Body of pancreas (tissue), 4 donors: ENCODE measurements around the gene COL26A1. TPM values are rescaled to one million over a fixed set of nuclear protein-coding genes. Genes with fewer than 3 reads are reported as not detected.
"Not testable (repeated sequence)": the region's sequence is repeated elsewhere in the genome, so short reads cannot be mapped to it uniquely, and the experiment has no call there.

Experiments used
- ATAC-seq: fragments of 150-250 bp; one replicate; pipeline ENCODE4 v1.9.1; 2016
- DNase-seq, 4 donors: peaks; one replicate each; pipeline ENCODE4 v3.0.0-alpha.2; 2019
- H3K27ac ChIP-seq, 4 donors: fragments of 200-600 bp; sonication (generic); 1 replicate in 3 of 4; 2 replicates in 1 of 4; pipeline versions ENCODE4 v1.5.1 to v1.6.1; 2016 to 2019; ENCODE audit warnings: mild to moderate bottlenecking in 1 of 4, mixed read lengths in 1 of 4, moderate library complexity in 1 of 4
- H3K27me3 ChIP-seq, 2 donors: fragments of 200-600 bp; sonication (generic); one replicate each; pipeline ENCODE4 v1.6.0; 2016; ENCODE audit warnings: mild to moderate bottlenecking in 1 of 2
- H3K36me3 ChIP-seq, 2 donors: fragments of 200-600 bp; sonication (generic); replicated peaks in 1 of 2; 2 replicates each; pipeline ENCODE4 v1.5.1; 2016; ENCODE audit warnings: low read depth in 2 of 2; ENCODE audit not compliant: insufficient read depth in 1 of 2
- H3K4me1 ChIP-seq: fragments of 200-600 bp; sonication (generic); one replicate; pipeline ENCODE4 v1.6.0; 2016
- H3K4me3 ChIP-seq, 2 donors: fragments of 200-600 bp; sonication (generic); 1 replicate in 1 of 2; 2 replicates in 1 of 2; pipeline ENCODE4 v1.5.1; 2016 to 2019
- H3K9me3 ChIP-seq, 3 donors: fragments of 200-600 bp; sonication (generic); 1 replicate in 2 of 3; 2 replicates in 1 of 3; pipeline ENCODE4 v1.5.1; 2016
- POLR2A ChIP-seq, 3 donors: fragments of 450-650 bp; IDR thresholded peaks; one replicate each; pipeline ENCODE4 v1.6.1; 2016; ENCODE audit warnings: antibody characterized with exemption in 3 of 3, mild to moderate bottlenecking in 2 of 3
- WGBS, 2 donors: methylation state at CpG; one replicate each; pipeline ENCODE4 v1.1.5; 2017; 5-methylcytosine and 5-hydroxymethylcytosine counted together
- intact Hi-C: fragments of 100-400 bp; cut with DNase I; formaldehyde crosslinking; loops from one replicate; pipeline ENCODE4 v1.15.1; 2023
- total RNA-seq, 2 donors: library from RNA; depleted of rRNA; stranded (reverse); fragments of >200 nt; gene quantifications; one replicate each; pipeline ENCODE4 v1.1.0, GENCODE V29; 2016
- TF ChIP-seq, protein P1 (sequence below), 7 experiments: fragments of 450-650 bp in 4 of 7; fragments of 200-600 bp in 3 of 7; sonication (generic) in 3 of 7; IDR thresholded peaks; one replicate each; pipeline ENCODE4 v1.5.1; 2016 to 2019; ENCODE audit warnings: antibody characterized with exemption in 7 of 7

The COL26A1 gene
- total RNA-seq, 2 donors from 2014 or later, result 0.78 to 2.0 TPM

DNA sequence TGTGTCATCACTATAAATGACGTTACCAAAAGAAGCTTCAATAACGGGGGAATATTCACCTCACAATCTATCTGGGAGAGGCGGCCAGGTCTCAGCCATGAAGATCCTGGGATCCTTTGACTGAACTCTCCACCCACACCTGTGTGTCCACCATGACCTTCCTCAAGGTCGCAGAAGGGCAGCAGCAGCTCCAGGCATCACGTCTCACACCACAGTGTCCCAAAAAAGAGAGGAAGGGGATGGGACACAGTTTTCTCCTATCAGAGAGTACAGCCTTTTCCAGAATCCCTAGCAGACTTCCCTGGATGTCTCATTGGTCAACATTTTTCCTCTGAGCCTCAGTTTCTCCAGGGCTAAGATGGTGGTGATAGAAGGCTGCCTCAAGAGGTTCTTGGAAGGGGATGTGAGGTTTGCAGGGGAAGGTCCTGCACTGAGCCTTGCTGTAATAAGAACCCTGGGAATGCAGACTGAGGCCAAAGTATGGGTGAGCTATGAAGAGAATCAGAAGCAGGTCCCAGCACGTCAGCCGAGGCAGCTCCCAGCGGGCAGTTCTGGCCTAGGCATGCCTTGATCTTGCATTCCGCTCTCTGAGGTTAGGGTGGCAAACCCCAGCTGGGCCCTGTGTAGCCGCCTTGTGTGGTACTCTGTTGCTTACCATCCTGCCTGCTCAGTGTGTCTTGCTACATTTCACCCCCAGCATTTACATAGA is 63.8 kb downstream of the COL26A1 start:
- DNase-seq (no peak), ATAC-seq (no peak)
- no peak for TF ChIP-seq POLR2A (IDR thresholded peaks at IDR 0.05)
- TF ChIP-seq, protein P1, sequence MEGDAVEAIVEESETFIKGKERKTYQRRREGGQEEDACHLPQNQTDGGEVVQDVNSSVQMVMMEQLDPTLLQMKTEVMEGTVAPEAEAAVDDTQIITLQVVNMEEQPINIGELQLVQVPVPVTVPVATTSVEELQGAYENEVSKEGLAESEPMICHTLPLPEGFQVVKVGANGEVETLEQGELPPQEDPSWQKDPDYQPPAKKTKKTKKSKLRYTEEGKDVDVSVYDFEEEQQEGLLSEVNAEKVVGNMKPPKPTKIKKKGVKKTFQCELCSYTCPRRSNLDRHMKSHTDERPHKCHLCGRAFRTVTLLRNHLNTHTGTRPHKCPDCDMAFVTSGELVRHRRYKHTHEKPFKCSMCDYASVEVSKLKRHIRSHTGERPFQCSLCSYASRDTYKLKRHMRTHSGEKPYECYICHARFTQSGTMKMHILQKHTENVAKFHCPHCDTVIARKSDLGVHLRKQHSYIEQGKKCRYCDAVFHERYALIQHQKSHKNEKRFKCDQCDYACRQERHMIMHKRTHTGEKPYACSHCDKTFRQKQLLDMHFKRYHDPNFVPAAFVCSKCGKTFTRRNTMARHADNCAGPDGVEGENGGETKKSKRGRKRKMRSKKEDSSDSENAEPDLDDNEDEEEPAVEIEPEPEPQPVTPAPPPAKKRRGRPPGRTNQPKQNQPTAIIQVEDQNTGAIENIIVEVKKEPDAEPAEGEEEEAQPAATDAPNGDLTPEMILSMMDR (IDR thresholded peaks at IDR 0.05), result no peak
- no peak overlapping the region for H3K27ac ChIP-seq
- WGBS, 2 donors, result 82 to 94% methylated on average over 10 of the region's 10 CpGs
- no peaks in the 10 kb centered on the region for H3K27me3 ChIP-seq
- intact Hi-C loops, result no loop called here
- no peaks in the 10 kb centered on the region for H3K9me3 ChIP-seq
- no peaks in the 10 kb centered on the region for H3K36me3 ChIP-seq
- no peaks in the 10 kb centered on the region for H3K4me1 ChIP-seq
- H3K4me3 ChIP-seq, result no peak overlapping the region

DNA sequence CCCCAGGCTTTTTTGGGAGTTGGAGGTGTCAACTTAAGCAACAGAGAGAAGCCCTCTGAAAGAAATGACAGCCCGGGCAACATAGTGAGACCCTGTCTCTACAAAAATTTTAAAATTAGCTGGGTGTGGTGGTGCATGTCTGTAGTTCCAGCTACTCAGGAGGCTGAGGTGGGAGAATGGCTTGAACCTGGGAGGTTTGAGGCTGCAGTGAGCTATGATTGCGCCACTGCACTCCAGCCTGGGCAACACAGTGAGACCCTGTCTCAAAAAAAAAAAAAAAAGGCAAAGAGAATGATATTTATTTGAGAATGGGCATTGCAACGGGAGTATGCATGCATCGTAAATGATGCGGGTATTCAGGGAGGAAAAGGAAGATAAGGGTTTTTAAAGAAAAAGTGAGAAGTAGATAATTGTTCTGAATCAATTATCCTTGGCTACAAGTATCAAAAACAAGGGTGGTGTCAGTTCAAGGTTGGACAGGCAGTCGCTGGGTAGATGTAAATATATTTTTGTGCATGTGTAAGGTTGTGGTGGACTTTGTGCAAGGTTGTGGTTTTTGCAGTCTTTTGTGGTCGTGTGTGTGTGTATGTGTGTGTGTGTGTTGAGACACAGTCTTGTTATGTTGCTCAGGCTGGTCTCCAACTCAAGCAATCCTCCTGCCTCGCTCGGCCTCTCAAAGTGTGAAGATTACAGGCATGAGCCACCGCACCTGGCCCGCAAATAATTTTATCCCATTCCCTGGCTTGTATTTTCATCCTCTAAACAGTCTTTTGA is 65.6 kb downstream of the COL26A1 start:
- H3K4me3 ChIP-seq, result no peak overlapping the region
- H3K4me1 ChIP-seq, result no peaks in the 10 kb centered on the region
- TF ChIP-seq, protein P1 (IDR thresholded peaks at IDR 0.05), result no peak
- TF ChIP-seq POLR2A (IDR thresholded peaks at IDR 0.05), result no peak
- H3K27ac ChIP-seq, result no peak overlapping the region
- 83 to 86% methylated on average over 11 of the region's 11 CpGs for WGBS, 2 donors
- intact Hi-C loops, result no loop called here
- H3K36me3 ChIP-seq, result no peaks in the 10 kb centered on the region
- H3K9me3 ChIP-seq, result no peaks in the 10 kb centered on the region
- no peaks in the 10 kb centered on the region for H3K27me3 ChIP-seq
- ATAC-seq, result no peak
- no peak for DNase-seq

DNA sequence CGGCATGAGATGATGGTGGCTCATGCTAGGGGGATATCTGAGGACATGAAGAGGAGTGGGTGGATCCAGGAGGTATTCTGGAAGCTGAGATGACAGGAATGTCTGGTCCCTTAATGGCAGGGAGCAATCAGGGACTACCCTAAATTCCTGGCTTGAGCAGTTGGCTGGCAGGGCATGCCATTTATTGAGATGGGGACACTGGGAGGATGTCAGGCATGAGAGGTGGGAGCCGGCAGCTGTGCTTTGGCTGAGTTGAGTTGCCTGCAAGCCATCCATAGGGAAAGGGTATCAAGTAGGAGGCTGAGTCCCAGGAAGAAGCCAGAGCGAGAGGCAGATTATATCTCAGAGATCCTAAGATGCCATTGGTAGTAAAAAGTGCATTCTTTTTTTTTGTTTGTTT is 69.6 kb downstream of the COL26A1 start:
- H3K4me1 ChIP-seq, result no peaks in the 10 kb centered on the region
- H3K36me3 ChIP-seq, result no peaks in the 10 kb centered on the region
- H3K27me3 ChIP-seq, result no peaks in the 10 kb centered on the region
- TF ChIP-seq POLR2A (IDR thresholded peaks at IDR 0.05), result no peak
- no peak overlapping the region for H3K4me3 ChIP-seq
- intact Hi-C loops, result no loop called here
- WGBS, 2 donors, result 92 to 97% methylated on average over 3 of the region's 3 CpGs
- H3K9me3 ChIP-seq, result no peaks in the 10 kb centered on the region
- DNase-seq (no peak), ATAC-seq (no peak)
- H3K27ac ChIP-seq, result no peak overlapping the region

DNA sequence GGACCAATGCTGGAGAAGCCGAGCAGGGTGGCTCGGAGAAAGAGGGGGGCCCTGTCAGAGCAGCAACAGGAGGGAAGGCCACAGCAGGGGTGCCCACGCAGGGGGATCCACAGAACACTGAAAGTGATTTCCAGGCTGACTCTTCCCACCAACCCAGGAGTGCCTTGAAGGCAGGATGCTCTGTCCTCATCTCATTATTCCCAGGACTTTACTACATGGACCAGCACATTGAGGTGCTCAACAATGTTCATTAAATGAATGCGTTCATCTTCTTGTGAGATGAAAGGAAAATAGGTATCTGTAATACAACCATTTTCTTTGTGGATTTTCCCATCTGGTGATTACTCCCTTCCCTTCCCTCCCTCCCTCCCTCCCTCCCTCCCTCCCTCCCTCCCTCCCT is 71.0 kb downstream of the COL26A1 start:
- WGBS, 2 donors, result 77 to 94% methylated on average over 4 of the region's 4 CpGs
- TF ChIP-seq, protein P1 (IDR thresholded peaks at IDR 0.05), result no peak
- no peak for TF ChIP-seq POLR2A (IDR thresholded peaks at IDR 0.05)

DNA sequence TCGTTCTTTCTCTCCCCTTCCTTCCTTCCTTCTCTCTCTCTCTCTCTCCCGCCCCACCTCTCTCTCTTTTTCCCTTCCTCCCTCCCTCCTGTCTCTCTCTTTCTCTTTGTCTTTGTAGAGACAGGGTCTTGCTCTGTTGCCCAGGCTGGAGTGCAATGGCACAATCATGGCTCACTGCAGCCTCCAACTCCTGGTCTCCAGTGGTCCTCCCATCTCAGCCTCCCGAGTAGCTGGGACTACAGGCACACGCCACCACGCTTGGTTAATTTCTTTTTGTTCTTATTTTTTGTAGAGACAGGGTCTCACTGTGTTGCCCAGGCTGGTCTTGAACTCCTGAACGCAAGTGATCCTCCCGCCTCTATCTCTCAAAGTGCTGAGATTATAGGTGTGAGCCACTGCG is 71.5 kb downstream of the COL26A1 start:
- H3K27me3 ChIP-seq, ATAC-seq: not testable (repeated sequence)

More for the DNA sequence above, 71.0 kb downstream of the COL26A1 start:
- Histone ChIP-seq H3K4me3 (no peak overlapping the region), H3K9me3 (no peaks in the 10 kb centered on the region), H3K27me3 (no peaks in the 10 kb centered on the region), H3K4me1 (no peaks in the 10 kb centered on the region), H3K27ac (no peak overlapping the region), H3K36me3 (no peaks in the 10 kb centered on the region)
- intact Hi-C loops, result no loop called here
- ATAC-seq (no peak), DNase-seq (no peak)

More for the DNA sequence above, 71.5 kb downstream of the COL26A1 start:
- WGBS, 2 donors, result 76 to 94% methylated on average over 8 of the region's 8 CpGs
- H3K36me3 ChIP-seq, H3K4me1 ChIP-seq, H3K9me3 ChIP-seq, H3K27ac ChIP-seq, intact Hi-C loops, DNase-seq, H3K4me3 ChIP-seq: not testable (repeated sequence)
